Liver (tissue), 9 donors: ENCODE results near the gene TMPRSS6. TPM values are rescaled to one million over a fixed set of nuclear protein-coding genes. Genes with fewer than 3 reads are reported as not detected.

Source experiments
- DNase-seq: peaks from one replicate; pipeline ENCODE4 v3.0.0-alpha.2; 2017; ENCODE audit warnings: low spot score
- H3K27ac ChIP-seq, 2 donors: one replicate each; pipeline ENCODE4 v1.7.0; 2013; ENCODE audit warnings: inconsistent platforms in 2 of 2, low read length in 2 of 2, control low read depth in 1 of 2, low read depth in 1 of 2, mild to moderate bottlenecking in 1 of 2
- H3K27me3 ChIP-seq, 4 donors: one replicate each; pipeline versions ENCODE4 v1.6.1 to v1.7.0; 2013; ENCODE audit warnings: low read length in 3 of 4, inconsistent platforms in 1 of 4, mild to moderate bottlenecking in 1 of 4, moderate library complexity in 1 of 4; ENCODE audit not compliant: control insufficient read depth in 4 of 4, insufficient read depth in 4 of 4
- H3K36me3 ChIP-seq, 4 donors: one replicate each; pipeline versions ENCODE4 v1.6.1 to v1.7.0; 2013; ENCODE audit warnings: low read length in 3 of 4, mild to moderate bottlenecking in 3 of 4, low read depth in 1 of 4, moderate library complexity in 1 of 4; ENCODE audit not compliant: control insufficient read depth in 4 of 4, insufficient read depth in 3 of 4
- H3K4me1 ChIP-seq, 4 donors: one replicate each; pipeline versions ENCODE4 v1.6.1 to v1.7.0; 2013; ENCODE audit warnings: low read length in 3 of 4, mild to moderate bottlenecking in 3 of 4, moderate library complexity in 1 of 4; ENCODE audit not compliant: control insufficient read depth in 4 of 4, insufficient read depth in 4 of 4
- H3K4me3 ChIP-seq, 3 donors: one replicate each; pipeline versions ENCODE4 v1.6.1 to v1.7.0; 2013; ENCODE audit warnings: low read length in 3 of 3, control low read depth in 1 of 3, low read depth in 1 of 3, mild to moderate bottlenecking in 1 of 3
- H3K9ac ChIP-seq, 2 donors: one replicate each; pipeline ENCODE4 v1.7.0; 2013; ENCODE audit warnings: low read length in 2 of 2, mild to moderate bottlenecking in 2 of 2, moderate library complexity in 2 of 2, control low read depth in 1 of 2, low read depth in 1 of 2
- H3K9me3 ChIP-seq, 4 donors: one replicate each; pipeline versions ENCODE4 v1.6.1 to v1.7.0; 2013; ENCODE audit warnings: low read length in 3 of 4; ENCODE audit not compliant: control insufficient read depth in 4 of 4
- EGR1 ChIP-seq, 2 donors: IDR thresholded peaks; 2 replicates each; pipeline ENCODE4 v1.6.1; 2016 to 2018; ENCODE audit warnings: antibody characterized with exemption in 2 of 2, low read depth in 2 of 2
- FOXA1 ChIP-seq: IDR thresholded peaks from 2 replicates; pipeline ENCODE4 v1.6.1; 2016; ENCODE audit warnings: antibody characterized with exemption
- HNF4G ChIP-seq: IDR thresholded peaks from 2 replicates; pipeline ENCODE4 v1.6.1; 2016; ENCODE audit warnings: antibody characterized with exemption
- JUND ChIP-seq, 2 donors: IDR thresholded peaks; 2 replicates each; pipeline ENCODE4 v1.6.1; 2016; ENCODE audit warnings: antibody characterized with exemption in 2 of 2
- NR2F2 ChIP-seq: IDR thresholded peaks from 2 replicates; pipeline ENCODE4 v1.6.1; 2016; ENCODE audit warnings: antibody characterized with exemption
- RXRA ChIP-seq, 2 donors: IDR thresholded peaks; 2 replicates each; pipeline ENCODE4 v1.6.1; 2017 to 2018; ENCODE audit warnings: antibody characterized with exemption in 2 of 2, mild to moderate bottlenecking in 1 of 2
- SP1 ChIP-seq: IDR thresholded peaks from 2 replicates; pipeline ENCODE4 v1.6.1; 2018; ENCODE audit warnings: antibody characterized with exemption, mild to moderate bottlenecking
- TAF1 ChIP-seq: conservative IDR thresholded peaks from 2 replicates; pipeline ENCODE4 v1.6.1; 2016; ENCODE audit warnings: antibody characterized with exemption, mild to moderate bottlenecking
- WGBS: extraction: QIAGEN DNeasy Blood & Tissue Kit; methylation state at CpG from one replicate; pipeline ENCODE4 v1.1.7; 2013; 5-methylcytosine and 5-hydroxymethylcytosine counted together
- polyA plus RNA-seq, 2 donors: library from polyadenylated mRNA; stranded (reverse) in 1 of 2; unstranded in 1 of 2; fragments of 200-250 nt in 1 of 2; fragments of >200 nt in 1 of 2; fragmentation: Nextera tagmentation in 1 of 2; extraction: Ambion mirVana in 1 of 2; gene quantifications; one replicate each; pipeline versions ENCODE4 v1.2.1 to v1.2.3, GENCODE V29; 2013 to 2015
- total RNA-seq, 2 donors: library from RNA; depleted of rRNA; stranded (reverse); fragments of >200 nt; gene quantifications; one replicate each; pipeline ENCODE4 v1.2.3, GENCODE V29; 2014
- TF ChIP-seq, protein P1 (sequence below): IDR thresholded peaks from 2 replicates; pipeline ENCODE4 v1.6.1; 2016; ENCODE audit warnings: antibody characterized with exemption
- TF ChIP-seq, protein P2 (sequence below): IDR thresholded peaks from 2 replicates; pipeline ENCODE4 v1.6.1; 2016; ENCODE audit warnings: antibody characterized with exemption, mild to moderate bottlenecking
- TF ChIP-seq, protein P3 (sequence below): IDR thresholded peaks from 2 replicates; pipeline ENCODE4 v1.6.1; 2016; ENCODE audit warnings: antibody characterized with exemption
- TF ChIP-seq, protein P4 (sequence below): IDR thresholded peaks from 2 replicates; pipeline ENCODE4 v1.6.1; 2016; ENCODE audit warnings: antibody characterized with exemption
- donor health status: healthy.
- donor health status: healthy.
- donor health status: healthy.
- donor health status: healthy.
- donor health status: healthy.

Gene TMPRSS6
- total and polyA plus RNA-seq, 4 donors: 12.6 to 47.1 (median 39.9) TPM

DNA sequence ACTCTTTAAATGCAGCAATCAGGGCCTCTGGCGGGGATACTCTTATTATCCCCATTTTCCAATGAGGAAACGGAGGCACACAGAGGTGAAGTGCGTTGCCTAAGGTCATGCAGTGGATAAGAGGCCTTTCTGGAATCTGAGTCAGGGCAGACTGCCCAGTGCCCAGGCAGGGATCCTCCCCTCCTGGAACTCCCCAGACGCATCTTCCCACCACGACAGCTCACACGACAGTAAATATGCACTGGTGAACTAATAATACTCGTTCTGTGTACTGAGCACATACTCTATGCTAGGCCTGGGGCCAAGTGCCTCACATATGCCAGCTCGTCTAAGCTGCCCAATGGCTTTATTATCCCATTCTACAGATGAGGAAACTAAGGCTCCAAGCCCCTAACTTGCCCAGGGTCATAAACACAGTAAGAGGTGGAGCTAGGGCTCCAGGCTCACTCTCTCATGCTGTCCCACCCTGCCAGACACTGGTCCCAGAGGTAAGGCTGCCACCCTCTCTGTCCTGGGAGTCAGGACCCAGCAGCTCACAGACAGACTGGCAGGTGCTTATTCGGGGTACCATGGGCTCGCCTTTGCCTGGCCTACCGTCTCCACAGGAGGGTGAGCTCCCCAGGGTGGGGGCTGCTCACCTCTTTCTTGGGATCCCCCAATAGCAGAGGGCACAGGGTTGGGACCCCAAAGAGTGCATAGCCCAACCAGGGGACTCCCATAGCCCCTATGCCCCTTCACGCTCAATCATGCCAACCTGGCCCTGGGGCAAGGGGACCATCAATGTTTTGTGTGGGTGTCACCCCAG lies 37.9 kb upstream of the TMPRSS6 start:
- Histone ChIP-seq H3K27ac (no peak overlapping the region), H3K9ac (no peak overlapping the region), H3K4me1 (peaks cover 4 to 14% (median 6%) of the 10 kb centered on the region in 4 donors), H3K27me3 (no peaks in the 10 kb centered on the region), H3K4me3 (no peak overlapping the region), H3K9me3 (no peaks in the 10 kb centered on the region), H3K36me3 (no peaks in the 10 kb centered on the region)
- no peak for DNase-seq
- TF ChIP-seq, protein P1, sequence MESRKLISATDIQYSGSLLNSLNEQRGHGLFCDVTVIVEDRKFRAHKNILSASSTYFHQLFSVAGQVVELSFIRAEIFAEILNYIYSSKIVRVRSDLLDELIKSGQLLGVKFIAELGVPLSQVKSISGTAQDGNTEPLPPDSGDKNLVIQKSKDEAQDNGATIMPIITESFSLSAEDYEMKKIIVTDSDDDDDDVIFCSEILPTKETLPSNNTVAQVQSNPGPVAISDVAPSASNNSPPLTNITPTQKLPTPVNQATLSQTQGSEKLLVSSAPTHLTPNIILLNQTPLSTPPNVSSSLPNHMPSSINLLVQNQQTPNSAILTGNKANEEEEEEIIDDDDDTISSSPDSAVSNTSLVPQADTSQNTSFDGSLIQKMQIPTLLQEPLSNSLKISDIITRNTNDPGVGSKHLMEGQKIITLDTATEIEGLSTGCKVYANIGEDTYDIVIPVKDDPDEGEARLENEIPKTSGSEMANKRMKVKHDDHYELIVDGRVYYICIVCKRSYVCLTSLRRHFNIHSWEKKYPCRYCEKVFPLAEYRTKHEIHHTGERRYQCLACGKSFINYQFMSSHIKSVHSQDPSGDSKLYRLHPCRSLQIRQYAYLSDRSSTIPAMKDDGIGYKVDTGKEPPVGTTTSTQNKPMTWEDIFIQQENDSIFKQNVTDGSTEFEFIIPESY: no peak
- TF ChIP-seq, protein P2, sequence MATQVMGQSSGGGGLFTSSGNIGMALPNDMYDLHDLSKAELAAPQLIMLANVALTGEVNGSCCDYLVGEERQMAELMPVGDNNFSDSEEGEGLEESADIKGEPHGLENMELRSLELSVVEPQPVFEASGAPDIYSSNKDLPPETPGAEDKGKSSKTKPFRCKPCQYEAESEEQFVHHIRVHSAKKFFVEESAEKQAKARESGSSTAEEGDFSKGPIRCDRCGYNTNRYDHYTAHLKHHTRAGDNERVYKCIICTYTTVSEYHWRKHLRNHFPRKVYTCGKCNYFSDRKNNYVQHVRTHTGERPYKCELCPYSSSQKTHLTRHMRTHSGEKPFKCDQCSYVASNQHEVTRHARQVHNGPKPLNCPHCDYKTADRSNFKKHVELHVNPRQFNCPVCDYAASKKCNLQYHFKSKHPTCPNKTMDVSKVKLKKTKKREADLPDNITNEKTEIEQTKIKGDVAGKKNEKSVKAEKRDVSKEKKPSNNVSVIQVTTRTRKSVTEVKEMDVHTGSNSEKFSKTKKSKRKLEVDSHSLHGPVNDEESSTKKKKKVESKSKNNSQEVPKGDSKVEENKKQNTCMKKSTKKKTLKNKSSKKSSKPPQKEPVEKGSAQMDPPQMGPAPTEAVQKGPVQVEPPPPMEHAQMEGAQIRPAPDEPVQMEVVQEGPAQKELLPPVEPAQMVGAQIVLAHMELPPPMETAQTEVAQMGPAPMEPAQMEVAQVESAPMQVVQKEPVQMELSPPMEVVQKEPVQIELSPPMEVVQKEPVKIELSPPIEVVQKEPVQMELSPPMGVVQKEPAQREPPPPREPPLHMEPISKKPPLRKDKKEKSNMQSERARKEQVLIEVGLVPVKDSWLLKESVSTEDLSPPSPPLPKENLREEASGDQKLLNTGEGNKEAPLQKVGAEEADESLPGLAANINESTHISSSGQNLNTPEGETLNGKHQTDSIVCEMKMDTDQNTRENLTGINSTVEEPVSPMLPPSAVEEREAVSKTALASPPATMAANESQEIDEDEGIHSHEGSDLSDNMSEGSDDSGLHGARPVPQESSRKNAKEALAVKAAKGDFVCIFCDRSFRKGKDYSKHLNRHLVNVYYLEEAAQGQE: no peak
- TF ChIP-seq EGR1 (IDR thresholded peaks at IDR 0.05; ENCODE audit: low read depth in 2 of 2): no peak
- TF ChIP-seq FOXA1: no peak
- TF ChIP-seq, protein P3, sequence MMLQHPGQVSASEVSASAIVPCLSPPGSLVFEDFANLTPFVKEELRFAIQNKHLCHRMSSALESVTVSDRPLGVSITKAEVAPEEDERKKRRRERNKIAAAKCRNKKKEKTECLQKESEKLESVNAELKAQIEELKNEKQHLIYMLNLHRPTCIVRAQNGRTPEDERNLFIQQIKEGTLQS: no peak
- TF ChIP-seq JUND (IDR thresholded peaks at IDR 0.05): no peak
- TF ChIP-seq, protein P4, sequence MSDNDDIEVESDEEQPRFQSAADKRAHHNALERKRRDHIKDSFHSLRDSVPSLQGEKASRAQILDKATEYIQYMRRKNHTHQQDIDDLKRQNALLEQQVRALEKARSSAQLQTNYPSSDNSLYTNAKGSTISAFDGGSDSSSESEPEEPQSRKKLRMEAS: no peak
- TF ChIP-seq SP1: no peak
- no peak for TF ChIP-seq RXRA (IDR thresholded peaks at IDR 0.05)
- WGBS: 82% methylated on average over 12 of the region's 12 CpGs

DNA sequence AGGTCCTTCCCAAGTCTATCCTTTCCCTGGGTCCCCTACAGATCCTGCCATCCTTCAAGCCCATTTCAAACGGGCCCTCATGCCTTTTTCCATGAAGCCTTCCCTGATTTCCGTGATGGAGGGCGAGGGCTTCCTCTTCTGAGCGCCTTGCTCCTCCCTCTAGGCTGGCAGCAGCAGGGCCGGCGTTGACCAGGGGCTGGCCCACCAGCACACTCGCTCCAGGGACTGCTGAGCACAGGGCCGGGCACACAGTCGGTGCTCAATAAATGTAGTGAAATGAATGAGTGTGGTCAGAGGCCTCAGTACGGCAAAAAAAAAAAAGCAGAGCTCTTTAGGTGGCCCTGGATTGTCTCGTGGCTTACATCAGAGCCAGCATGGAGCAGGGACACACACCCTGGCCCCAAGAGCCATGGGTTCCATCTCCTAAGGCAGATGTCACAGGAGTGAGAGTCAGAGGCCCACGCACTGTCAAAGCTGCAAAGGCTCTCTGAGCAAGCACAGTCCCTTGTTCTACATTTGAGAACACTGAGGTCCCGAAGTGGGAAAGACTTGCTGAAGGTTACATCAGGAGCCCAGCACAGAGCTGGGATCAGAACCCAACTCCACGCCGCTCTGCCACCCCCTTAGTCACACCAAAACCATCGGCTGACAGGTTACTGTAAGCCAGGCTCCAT lies 37.1 kb upstream of the TMPRSS6 start:
- Histone ChIP-seq H3K4me3 (no peak overlapping the region), H3K4me1 (peaks cover 4 to 14% (median 6%) of the 10 kb centered on the region in 4 donors), H3K9me3 (no peaks in the 10 kb centered on the region), H3K27ac (no peak overlapping the region), H3K36me3 (no peaks in the 10 kb centered on the region), H3K9ac (no peak overlapping the region), H3K27me3 (no peaks in the 10 kb centered on the region)
- DNase-seq: no peak
- TF ChIP-seq, protein P1: no peak
- TF ChIP-seq TAF1 (no peak), HNF4G (no peak), SP1 (no peak), NR2F2 (no peak), FOXA1 (no peak)
- 86% methylated on average over 16 of the region's 16 CpGs for WGBS
